Uterus (tissue), 4 donors: ENCODE measurements around the gene SCLT1. TPM values are rescaled to one million over a fixed set of nuclear protein-coding genes. Genes with fewer than 3 reads are reported as not detected.

Source experiments
- DNase-seq, 2 donors: peaks; one replicate each; pipeline ENCODE4 v3.0.0-alpha.2; 2019 to 2020
- H3K27ac ChIP-seq, 2 donors: fragments of 200-600 bp; sonication (generic); 1 replicate in 1 of 2; 2 replicates in 1 of 2; pipeline ENCODE4 v1.5.1; 2016 to 2018
- H3K27me3 ChIP-seq, 2 donors: fragments of 200-600 bp; sonication (generic); one replicate each; pipeline ENCODE4 v1.5.1; 2018 to 2019; ENCODE audit warnings: control low read depth in 1 of 2
- H3K36me3 ChIP-seq, 2 donors: fragments of 200-600 bp; sonication (generic); one replicate each; pipeline ENCODE4 v1.5.1; 2019; ENCODE audit warnings: control low read depth in 1 of 2
- H3K4me1 ChIP-seq, 2 donors: fragments of 200-600 bp; sonication (generic); one replicate each; pipeline ENCODE4 v1.5.1; 2018 to 2019; ENCODE audit warnings: control low read depth in 1 of 2
- H3K4me3 ChIP-seq, 2 donors: fragments of 200-600 bp; sonication (generic); 1 replicate in 1 of 2; 2 replicates in 1 of 2; pipeline ENCODE4 v1.5.1; 2018 to 2019; ENCODE audit warnings: mild to moderate bottlenecking in 1 of 2
- H3K9me3 ChIP-seq, 2 donors: fragments of 200-600 bp; sonication (generic); one replicate each; pipeline ENCODE4 v1.5.1; 2019; ENCODE audit warnings: control low read depth in 1 of 2
- POLR2A ChIP-seq, 2 donors: fragments of 450-650 bp; IDR thresholded peaks; one replicate each; pipeline ENCODE4 v1.6.1; 2016; ENCODE audit warnings: antibody characterized with exemption in 2 of 2, mild to moderate bottlenecking in 1 of 2, moderate library complexity in 1 of 2
- intact Hi-C: fragments of 100-400 bp; cut with DNase I; formaldehyde crosslinking; loops from one replicate; pipeline ENCODE4 v1.15.1; 2023; ENCODE audit warnings: low total_unique reads
- total RNA-seq, 4 donors: library from RNA; depleted of rRNA in 3 of 4; stranded (reverse); fragments of >200 nt in 3 of 4; gene quantifications; one replicate each; pipeline versions ENCODE4 v1.1.0 to v1.2.4, GENCODE V29; 2014 to 2023
- TF ChIP-seq, protein P1 (sequence below), 4 experiments: fragments of 200-600 bp in 2 of 4; fragments of 450-650 bp in 2 of 4; sonication (generic) in 2 of 4; IDR thresholded peaks; one replicate each; pipeline ENCODE4 v1.5.1; 2016 to 2019; ENCODE audit warnings: antibody characterized with exemption in 4 of 4, mild to moderate bottlenecking in 2 of 4, moderate library complexity in 1 of 4
- donor health status: DM: yes; HTN: yes; CAD: no.

SCLT1 gene
- total RNA-seq, 4 donors from 2014 or later, result 7.2 to 47.5 (median 30.6) TPM

GRCh38 chr4:128847082-128847724 is 246.1 kb downstream of the SCLT1 start:
- intact Hi-C loops, result no loop called here
- Histone ChIP-seq H3K27ac (no peak overlapping the region), H3K27me3 (no peaks in the 10 kb centered on the region), H3K9me3 (no peaks in the 10 kb centered on the region), H3K4me1 (no peaks in the 10 kb centered on the region), H3K4me3 (no peak overlapping the region), H3K36me3 (no peaks in the 10 kb centered on the region)
- DNase-seq, result no peak
- TF ChIP-seq POLR2A (IDR thresholded peaks at IDR 0.05), result no peak
- TF ChIP-seq, protein P1, sequence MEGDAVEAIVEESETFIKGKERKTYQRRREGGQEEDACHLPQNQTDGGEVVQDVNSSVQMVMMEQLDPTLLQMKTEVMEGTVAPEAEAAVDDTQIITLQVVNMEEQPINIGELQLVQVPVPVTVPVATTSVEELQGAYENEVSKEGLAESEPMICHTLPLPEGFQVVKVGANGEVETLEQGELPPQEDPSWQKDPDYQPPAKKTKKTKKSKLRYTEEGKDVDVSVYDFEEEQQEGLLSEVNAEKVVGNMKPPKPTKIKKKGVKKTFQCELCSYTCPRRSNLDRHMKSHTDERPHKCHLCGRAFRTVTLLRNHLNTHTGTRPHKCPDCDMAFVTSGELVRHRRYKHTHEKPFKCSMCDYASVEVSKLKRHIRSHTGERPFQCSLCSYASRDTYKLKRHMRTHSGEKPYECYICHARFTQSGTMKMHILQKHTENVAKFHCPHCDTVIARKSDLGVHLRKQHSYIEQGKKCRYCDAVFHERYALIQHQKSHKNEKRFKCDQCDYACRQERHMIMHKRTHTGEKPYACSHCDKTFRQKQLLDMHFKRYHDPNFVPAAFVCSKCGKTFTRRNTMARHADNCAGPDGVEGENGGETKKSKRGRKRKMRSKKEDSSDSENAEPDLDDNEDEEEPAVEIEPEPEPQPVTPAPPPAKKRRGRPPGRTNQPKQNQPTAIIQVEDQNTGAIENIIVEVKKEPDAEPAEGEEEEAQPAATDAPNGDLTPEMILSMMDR (IDR thresholded peaks at IDR 0.05), result no peak

- intact Hi-C loops, result no loop called here
- H3K27me3 ChIP-seq, result no peaks in the 10 kb centered on the region
- no peak overlapping the region for H3K27ac ChIP-seq
- no peaks in the 10 kb centered on the region for H3K4me1 ChIP-seq
- no peak overlapping the region for H3K4me3 ChIP-seq
- H3K9me3 ChIP-seq, result no peaks in the 10 kb centered on the region
- TF ChIP-seq, protein P1 (IDR thresholded peaks at IDR 0.05), result no peak
- no peak for TF ChIP-seq POLR2A (IDR thresholded peaks at IDR 0.05)
- no peaks in the 10 kb centered on the region for H3K36me3 ChIP-seq
- DNase-seq, result no peak
Measured at GRCh38 chr4:128846063-128846462, 247.3 kb downstream of the SCLT1 start.

DNA sequence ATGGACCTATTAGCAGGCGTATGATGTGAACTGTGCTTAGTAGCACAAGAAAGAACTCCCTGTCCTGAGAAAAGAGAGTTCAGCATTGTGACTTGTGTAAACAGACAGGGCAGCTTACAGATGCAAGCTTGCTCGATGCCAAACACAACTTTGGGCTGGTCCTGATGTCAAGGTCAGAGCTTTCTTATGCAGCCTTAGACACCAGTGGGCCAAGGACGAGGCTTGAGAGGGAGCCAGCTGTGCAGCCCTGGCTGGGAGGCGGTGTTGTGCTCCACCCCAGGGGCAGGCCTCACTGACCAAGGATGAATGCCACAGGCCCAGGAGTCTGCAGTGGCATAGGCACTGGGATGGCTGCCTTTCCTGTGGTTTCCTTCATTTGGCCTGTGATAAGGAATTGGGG is 248.4 kb downstream of the SCLT1 start:
- H3K27ac ChIP-seq, result no peak overlapping the region
- TF ChIP-seq, protein P1 (IDR thresholded peaks at IDR 0.05), result no peak
- no peak for TF ChIP-seq POLR2A (IDR thresholded peaks at IDR 0.05)
- intact Hi-C loops, result no loop called here
- H3K4me3 ChIP-seq, result no peak overlapping the region
- no peaks in the 10 kb centered on the region for H3K9me3 ChIP-seq
- no peak for DNase-seq
- no peaks in the 10 kb centered on the region for H3K4me1 ChIP-seq
- H3K36me3 ChIP-seq, result no peaks in the 10 kb centered on the region
- H3K27me3 ChIP-seq, result no peaks in the 10 kb centered on the region

GRCh38 chr4:128841402-128841801 is 251.9 kb downstream of the SCLT1 start:
- Histone ChIP-seq H3K4me1 (no peaks in the 10 kb centered on the region), H3K4me3 (no peak overlapping the region), H3K27me3 (no peaks in the 10 kb centered on the region), H3K9me3 (no peaks in the 10 kb centered on the region), H3K36me3 (no peaks in the 10 kb centered on the region), H3K27ac (no peak overlapping the region)
- intact Hi-C loops, result no loop called here
- no peak for TF ChIP-seq POLR2A (IDR thresholded peaks at IDR 0.05)
- TF ChIP-seq, protein P1 (IDR thresholded peaks at IDR 0.05), result no peak
- no peak for DNase-seq

DNA sequence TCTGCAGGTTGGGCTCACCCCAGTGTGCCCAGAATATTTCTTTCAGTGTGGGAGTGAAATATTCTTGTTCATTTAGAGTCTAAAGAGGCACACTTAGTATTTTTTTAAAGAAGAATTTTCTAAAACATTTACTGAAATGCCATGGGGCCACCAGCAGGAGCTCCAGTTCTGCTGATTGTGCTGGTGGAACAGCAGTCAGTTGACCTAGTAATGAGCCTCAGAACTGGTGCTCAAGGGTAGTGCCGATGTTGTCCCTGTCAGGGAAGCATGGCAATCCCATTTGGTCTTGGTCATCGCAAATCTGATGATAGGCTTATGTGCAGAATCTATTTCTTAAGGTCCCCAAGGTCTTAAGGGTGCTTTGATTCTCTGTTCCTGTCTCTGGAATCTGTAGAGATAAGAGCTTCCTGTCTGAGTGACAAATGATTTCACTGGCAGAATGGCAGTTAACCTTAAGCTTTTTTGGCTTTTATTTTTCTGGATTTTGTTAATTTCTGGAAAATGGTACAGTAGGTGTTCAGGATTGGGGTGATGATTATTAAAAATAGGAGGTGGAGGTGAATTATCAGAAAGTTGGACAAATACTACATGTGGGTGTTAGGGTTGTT is 252.5 kb downstream of the SCLT1 start:
- H3K4me1 ChIP-seq, result no peaks in the 10 kb centered on the region

More for the DNA sequence above, 252.5 kb downstream of the SCLT1 start:
- Histone ChIP-seq H3K36me3 (no peaks in the 10 kb centered on the region), H3K9me3 (no peaks in the 10 kb centered on the region), H3K27ac (no peak overlapping the region), H3K27me3 (no peaks in the 10 kb centered on the region), H3K4me3 (no peak overlapping the region)
- DNase-seq, result no peak
- no peak for TF ChIP-seq POLR2A (IDR thresholded peaks at IDR 0.05)
- TF ChIP-seq, protein P1 (IDR thresholded peaks at IDR 0.05), result no peak
- intact Hi-C loops, result no loop called here
